Mesenteric fat pad (tissue), 1 donor: Measurements from ENCODE around the gene TXK. TPM values are rescaled to one million over a fixed set of nuclear protein-coding genes. Genes with fewer than 3 reads are reported as not detected.

Source experiments
- DNase-seq: peaks from one replicate; pipeline ENCODE4 v3.0.0-alpha.2; 2020; ENCODE audit warnings: low spot score
- total RNA-seq: library from RNA; stranded (reverse); fragmentation: NEBNext Ultra II Directional; extraction: Animal tissue kit (Norgen Biotek cat#: 25700); gene quantifications from one replicate; pipeline ENCODE4 v1.2.1, GENCODE V29; 2021
- donor health status: DM: yes; HTN: yes; CAD: no.

TXK gene
- total RNA-seq, 1 donor from 2014 or later = 1.6 TPM

GRCh38 chr4:48064349-48064748 lies 69.7 kb downstream of the TXK start:
- no peak for DNase-seq

GRCh38 chr4:48058617-48059530 lies 75.2 kb downstream of the TXK start:
- DNase-seq = no peak

GRCh38 chr4:48051078-48051477 lies 83.0 kb downstream of the TXK start:
- no peak for DNase-seq

DNA sequence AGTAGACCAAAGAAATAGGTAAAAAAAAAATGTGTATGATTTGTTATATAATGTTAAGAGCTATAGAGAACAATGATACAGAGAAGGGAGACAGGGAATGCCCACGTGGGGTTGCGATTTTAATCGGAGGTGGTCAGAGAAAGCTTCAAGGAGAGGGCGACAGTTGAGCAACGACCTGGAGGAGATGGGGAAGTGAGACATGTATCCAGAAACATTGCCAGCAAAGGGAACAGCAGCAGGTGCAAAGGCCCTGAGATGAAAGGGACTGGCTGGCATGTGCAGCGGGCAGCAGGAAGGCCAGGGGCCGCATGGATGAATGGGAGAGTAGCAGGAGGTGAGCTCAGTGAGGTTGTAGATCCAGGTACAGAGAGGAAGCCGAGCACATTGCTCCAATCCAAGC lies 84.6 kb downstream of the TXK start:
- DNase-seq = no peak

GRCh38 chr4:48047896-48048295 lies 86.2 kb downstream of the TXK start:
- DNase-seq = no peak

DNA sequence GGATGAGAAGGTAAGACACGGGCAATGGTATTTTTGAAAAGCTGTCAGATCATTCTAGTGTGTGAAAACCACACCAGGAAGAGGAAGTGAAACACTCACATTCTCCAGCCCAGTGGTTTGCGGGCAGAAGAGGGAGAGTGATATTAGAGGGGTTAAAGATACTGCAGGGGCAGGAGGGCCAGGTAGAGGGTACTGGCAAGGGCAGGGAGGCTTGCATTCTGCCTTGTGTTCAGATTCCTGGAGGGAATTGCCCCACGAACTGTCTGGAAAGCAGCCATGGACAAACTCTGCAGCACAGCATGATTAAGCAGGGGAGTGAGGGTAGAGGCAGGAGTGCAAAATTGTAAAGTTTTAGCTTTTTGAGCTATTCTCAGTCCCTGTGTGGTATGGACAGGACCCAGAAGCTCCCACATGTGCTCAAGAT lies 86.6 kb downstream of the TXK start:
- DNase-seq = no peak

GRCh38 chr4:48046059-48046458 lies 88.0 kb downstream of the TXK start:
- DNase-seq = no peak

DNA sequence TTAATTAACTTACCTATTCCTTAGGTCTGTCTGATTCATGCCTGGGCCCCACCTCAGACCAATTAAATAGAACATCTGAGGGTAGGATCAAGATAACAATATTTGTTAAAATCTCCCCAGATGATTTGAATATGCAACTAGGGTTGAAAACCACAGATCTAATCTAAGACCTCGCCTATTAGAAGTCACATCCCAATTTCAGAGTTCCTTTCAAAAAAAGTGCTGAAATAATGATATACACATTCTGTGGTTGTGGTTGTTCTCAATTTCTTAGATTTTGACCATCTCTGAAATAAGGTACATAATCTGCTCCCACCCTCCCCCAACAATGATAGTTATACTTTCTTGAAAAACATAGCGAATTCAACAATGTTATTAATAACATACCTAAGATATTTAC lies 89.8 kb downstream of the TXK start:
- no peak for DNase-seq

GRCh38 chr4:48043504-48043903 lies 90.5 kb downstream of the TXK start:
- DNase-seq = no peak

- no peak for DNase-seq
Measured at GRCh38 chr4:48042979-48043461, 91.0 kb downstream of the TXK start.

DNA sequence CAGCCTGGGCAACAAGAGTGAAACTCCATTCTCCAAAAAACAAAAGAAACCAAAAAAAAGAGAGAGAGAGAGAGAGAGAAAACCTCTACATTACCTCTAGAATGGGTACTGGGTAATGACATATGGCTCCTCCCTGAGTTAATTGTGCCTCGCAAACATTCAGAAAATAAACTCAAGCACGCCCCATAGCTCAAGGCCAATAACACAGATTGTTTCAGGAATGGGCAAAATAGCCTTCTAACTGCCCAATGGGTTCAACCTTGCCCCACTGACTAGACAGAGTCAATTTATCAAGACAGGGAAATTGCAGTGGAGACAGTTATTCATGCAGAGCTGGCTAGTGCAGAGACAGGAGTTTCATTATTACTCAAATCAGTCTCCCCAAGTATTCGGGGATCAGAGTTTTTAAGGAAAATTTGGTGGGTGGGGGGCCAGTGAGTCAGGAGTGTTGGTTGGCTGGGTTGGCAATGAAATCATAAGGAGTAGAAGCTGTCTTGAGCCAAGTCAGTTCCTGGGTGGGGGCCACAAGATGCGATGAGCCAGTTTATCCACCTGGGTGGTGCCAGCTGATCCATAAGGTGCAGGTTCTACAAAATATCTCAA lies 92.4 kb downstream of the TXK start:
- no peak for DNase-seq

GRCh38 chr4:48039561-48039960 lies 94.5 kb downstream of the TXK start:
- DNase-seq = no peak

GRCh38 chr4:48038666-48039065 lies 95.4 kb downstream of the TXK start:
- DNase-seq = no peak

DNA sequence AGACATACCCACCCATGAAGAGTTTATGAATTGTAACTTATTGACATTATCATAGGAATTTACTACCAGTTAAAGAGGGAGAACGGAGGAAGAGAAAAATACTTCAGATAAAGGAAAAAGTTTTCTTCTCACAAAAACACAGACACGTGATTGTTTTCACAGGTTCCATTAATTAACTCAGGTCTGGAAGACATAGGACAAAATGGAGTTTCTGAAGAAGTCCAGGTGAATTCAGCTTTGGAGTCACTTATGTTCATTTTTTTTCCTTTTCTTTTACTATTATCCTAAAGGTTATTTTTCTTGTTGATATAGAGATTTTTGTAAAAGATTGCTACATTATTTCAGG lies 97.0 kb downstream of the TXK start:
- DNase-seq = no peak

DNA sequence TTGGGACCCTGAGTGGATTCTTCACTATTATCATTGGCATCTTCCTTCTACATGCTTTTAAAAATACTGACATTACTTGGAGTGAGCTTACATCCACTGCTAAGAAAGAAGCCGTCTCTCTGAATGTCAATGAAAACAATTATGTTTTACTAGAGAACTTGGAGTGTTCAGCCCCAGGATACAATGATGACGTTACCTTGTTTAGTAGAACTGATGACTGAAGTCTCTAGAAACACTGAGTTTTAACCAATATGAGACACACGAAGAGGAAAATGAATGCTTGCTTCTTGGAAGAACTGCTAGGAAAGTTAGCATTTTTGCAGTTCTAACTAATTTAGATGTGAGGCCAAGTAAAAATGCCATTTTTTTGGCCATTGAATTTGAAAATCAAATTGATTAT lies 98.1 kb downstream of the TXK start:
- DNase-seq = no peak

DNA sequence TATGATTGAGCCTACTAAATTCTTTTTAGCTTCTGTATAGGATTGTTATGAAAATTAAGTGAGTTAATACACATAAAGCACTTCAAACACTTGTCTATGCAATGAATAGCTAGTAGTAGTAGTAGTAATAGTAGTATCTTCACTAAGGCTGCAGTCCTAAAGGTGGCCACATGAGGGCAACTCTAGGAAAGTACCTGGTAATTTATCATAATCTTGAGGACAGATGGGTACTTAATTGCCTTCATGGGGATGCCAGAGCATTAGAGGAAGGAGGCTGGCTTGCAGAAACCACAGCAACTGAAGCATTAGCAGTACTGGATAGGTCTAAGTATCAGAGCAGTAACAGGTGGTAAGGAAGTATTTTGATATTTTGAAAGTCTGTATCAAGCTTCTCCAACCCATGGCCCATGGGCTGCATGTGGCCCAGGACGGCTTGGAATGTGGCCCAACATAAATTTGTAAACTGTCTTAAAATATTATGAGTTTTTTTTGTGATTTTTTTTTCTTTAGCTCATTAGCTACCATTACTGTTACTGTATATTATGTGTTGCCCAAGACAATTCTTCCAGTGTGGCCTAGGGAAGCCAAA lies 100.1 kb downstream of the TXK start:
- DNase-seq = no peak

DNA sequence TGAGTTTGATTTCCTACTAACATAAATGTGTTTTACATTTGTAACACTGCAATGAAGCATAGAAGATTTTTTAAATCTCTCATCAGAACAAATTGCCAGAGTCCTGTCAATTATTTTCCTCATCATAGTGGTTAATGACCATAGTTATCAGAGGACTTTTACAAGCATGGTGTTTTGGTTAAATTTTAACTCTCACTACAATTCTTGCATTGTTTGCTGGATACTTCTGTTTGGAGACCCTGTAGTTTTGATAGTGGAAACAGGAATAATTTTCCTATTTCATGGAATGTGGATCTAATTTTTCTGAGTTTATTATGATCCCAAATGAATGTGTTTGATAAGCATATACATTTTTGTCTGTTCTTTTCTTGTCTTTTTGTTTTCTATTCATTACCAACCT lies 100.6 kb downstream of the TXK start:
- DNase-seq = no peak

DNA sequence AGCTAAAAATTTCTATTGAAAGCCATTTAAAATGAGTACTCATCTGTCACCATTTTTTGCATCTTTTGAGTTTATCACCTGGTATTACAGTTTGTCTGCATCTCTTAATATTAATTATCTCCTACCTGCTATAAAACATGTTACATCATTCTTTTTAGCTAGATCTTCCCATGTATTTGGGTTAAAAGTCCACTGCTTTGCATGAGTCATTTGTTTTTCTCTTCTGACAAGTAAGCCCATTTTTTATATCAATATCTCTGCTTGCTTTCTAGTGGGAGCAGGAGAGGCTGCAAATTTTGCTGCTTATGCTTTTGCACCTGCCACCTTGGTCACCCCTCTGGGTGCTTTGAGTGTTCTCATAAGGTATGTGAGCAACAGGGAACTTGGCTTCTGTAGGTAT lies 101.3 kb downstream of the TXK start:
- no peak for DNase-seq

DNA sequence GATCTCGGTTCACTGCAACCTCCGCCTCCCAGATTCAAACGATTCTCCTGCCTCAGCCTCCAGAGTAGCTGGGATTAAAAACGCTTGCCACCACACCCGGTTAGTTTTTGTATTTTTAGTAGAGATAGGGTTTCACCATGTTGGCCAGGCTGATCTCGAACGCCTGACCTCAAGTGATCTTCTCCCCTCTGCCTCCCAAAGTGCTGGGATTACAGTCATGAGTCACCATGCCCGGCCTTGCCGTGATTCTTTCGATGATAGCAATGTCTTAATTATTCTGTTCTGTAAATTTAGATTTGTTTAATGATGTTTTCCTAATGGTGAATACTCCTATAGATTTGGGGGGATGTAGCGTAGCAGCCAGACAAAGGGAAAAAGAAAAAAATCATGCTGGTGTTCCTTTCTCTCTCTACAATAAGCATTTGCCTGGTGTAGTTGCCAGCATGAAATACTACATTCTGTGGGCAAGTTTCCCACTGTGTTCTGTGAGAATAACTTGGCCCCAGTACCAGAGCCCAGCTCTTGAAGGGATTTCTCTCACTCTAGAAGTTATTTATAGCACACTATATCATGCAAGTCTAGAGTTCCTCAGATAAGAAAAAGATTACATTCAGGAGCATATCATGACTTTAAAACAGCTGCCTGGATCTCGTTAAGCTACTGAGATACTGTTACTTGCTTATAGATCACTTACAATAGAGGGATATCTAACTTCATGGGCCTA lies 102.1 kb downstream of the TXK start:
- DNase-seq = no peak

DNA sequence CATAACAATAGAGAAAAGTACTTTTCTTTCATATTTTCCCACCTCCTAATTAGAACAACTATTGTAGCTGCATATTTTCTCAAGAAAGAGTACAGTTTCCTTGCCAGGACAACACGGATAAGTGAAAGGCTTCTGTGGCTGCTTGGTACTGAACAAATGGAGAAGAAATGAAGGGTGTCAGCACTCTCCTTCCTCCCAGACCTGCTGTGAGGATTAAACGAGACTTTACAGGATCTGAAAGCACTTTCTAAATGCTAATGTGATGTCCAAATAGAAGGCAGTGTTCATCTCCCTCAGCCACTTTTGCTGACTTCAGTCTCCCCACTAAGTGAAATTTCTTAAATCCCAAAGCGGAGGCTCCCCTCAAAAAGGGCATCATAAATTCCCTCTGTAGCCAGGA lies 103.6 kb downstream of the TXK start:
- no peak for DNase-seq

DNA sequence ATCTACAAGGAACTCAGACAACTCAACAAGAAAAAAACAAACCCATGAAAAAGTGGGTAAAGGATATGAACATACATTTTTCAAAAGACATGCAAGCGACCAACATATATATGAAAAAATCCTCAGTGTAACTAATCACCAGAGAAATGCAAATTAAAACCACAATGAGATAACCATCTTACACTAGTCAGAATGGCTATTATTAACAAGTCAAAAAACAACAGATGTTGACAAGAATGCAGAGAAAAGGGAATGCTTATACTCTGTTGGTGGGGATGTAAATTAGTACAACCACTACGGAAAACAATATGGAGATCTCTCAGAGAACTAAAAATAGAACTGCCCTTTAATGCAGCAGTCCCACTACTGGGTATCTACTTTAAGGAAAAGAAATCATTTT lies 105.4 kb downstream of the TXK start:
- DNase-seq = no peak

DNA sequence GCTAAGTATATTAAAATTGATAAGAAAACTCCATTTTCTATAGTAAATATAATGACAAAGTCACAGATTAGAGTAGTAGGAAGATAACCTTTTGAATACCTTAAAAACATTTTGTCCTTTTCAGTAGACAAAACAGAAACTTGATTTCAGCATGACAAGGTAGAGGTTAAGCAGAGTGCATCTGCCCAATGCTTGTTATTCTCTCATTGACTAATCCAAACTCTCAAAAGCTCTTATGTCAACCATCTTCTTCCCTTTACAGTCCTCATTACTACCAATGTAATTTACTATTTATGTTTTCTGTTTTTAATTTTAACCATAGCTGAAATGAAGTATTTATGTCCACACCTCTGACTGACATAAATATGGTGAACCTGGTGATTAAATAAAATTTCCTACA lies 106.4 kb downstream of the TXK start:
- no peak for DNase-seq
